HG03460 (cell line): ENCODE results near the gene GPD1L.
"Not testable (repeated sequence)": the region's sequence is repeated elsewhere in the genome, so short reads cannot be mapped to it uniquely, and the experiment has no call there.

Experiments
- ATAC-seq: cut with Tn5 transposase; IDR thresholded peaks from one replicate; pipeline ENCODE4 v1.9.1; 2021; ENCODE audit not compliant: unreplicated experiment

GPD1L gene

GRCh38 chr3:32177702-32178198 is 71.3 kb downstream of the GPD1L start:
- peak; percentile 56 for ATAC-seq

DNA sequence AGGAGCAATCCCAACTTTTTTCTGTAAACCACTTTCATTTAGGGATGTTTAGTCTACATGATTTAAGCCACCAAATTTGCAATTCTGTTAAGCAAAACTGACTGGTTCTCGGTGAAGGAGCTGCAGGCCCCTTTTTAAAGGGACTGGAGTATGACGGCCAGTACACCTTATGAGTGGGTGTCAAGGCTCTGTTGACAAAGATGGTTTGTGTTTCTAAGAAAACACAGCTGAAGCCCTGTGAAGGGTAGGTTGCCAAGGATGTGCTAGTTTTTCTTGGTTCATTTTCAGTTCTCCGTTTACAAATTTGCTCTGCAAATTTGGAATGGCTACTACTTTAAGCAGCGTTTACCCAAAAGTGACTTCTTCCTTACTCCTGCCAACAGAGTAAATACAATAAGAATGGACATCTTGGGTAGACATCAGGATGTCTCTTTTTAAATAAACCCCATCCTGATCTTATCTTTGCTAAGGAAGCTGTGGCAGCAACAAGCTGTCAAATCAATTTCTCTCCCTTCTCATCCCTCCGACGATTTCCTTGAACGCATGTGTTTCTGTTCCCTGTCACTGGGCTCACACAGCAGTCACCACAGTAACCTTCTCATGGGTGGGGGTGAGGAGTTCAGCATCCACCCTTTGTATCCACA is 73.8 kb downstream of the GPD1L start:
- no peak for ATAC-seq

GRCh38 chr3:32181365-32181764 is 74.9 kb downstream of the GPD1L start:
- no peak for ATAC-seq

- ATAC-seq, result no peak
Measured at GRCh38 chr3:32181796-32182195, 75.4 kb downstream of the GPD1L start.

GRCh38 chr3:32184187-32184730 is 77.8 kb downstream of the GPD1L start:
- no peak for ATAC-seq

DNA sequence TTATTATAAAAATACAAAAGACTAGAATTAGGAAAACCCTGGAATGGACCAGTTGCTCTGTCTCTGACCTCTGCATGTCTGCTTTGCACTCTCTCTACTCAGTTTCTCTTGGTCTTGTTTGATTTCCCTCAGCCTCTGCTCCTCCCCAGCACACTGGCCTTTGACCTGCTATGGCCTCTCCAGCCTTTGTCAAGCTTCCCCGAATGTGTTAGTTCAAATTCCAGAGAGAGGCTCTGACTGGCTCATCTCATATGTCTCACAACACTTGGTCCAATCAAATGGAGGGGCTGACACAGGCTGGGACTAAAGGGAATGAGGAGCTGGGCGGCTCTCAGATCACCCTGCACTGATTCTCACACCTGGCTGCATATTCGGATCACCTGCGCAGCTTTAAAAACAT is 79.7 kb downstream of the GPD1L start:
- no peak for ATAC-seq

GRCh38 chr3:32186876-32187275 is 80.5 kb downstream of the GPD1L start:
- ATAC-seq, result no peak

DNA sequence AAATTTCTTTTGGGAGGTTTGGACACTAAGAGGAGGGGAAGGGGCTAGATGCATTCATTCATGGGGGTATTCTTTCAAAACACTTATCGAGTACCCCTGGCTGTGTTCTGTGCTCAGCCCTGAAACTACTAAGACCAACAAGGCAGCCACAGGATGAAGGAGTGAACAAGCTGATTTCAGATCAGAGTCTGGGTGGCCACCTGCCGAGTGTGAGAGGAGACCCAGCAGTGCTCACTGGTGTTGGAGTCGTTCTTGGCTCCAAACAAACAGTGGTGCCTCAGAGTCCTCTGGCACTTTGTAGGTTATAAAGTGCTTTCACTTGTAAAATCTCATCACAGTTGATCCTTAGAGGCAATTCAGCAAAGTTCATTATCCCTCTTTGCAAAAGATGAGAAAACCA is 83.3 kb downstream of the GPD1L start:
- no peak for ATAC-seq

- ATAC-seq, result not testable (repeated sequence)
Measured at GRCh38 chr3:32190556-32190955, 84.1 kb downstream of the GPD1L start.

- no peak for ATAC-seq
Measured at GRCh38 chr3:32193101-32193500, 86.7 kb downstream of the GPD1L start.

GRCh38 chr3:32194653-32195052 is 88.2 kb downstream of the GPD1L start:
- no peak for ATAC-seq

DNA sequence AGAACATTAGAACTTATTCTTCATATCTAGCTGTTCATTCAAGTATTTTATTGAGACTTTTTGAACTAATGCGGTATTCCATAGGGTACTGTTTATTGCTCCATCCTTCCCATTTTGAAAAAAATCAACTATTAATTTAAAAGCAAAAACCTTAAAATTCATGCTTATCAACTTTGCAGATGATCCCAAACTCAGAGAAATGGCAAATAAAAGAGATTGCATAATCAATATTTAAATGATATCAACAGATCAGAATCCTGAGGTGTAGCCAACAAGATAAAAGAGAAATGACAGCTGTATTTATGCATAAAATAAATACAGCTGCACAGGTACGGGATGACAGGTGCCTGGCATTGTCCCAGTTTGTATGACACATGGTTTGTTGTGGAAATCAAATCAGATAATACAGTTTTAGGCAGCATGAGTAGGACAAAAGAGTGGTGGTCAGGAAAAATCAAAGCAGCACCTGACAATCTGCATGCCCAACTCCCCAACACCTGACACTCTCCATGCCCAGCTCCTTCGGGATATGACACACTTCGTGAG is 89.6 kb downstream of the GPD1L start:
- ATAC-seq, result no peak

- no peak for ATAC-seq
Measured at GRCh38 chr3:32197991-32198390, 91.6 kb downstream of the GPD1L start.

DNA sequence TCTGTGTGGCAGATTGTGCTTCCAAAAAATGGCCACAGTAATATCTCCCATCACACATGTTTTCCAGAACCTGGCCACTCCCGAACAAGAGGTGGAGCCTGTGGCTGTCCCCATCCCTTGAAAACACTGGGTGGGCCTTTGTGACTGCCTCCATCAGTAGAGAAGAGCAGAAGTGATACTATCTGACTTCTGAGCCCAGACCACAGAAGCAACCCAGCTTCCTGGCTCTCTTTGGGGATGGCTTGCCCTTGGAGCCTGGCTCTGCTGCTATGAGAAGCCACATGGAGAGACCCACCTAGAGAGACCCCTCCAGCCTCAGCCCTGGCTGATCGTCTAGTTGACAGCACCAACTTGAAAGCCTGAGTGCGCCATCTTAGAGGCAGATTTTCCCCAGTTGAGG is 92.3 kb downstream of the GPD1L start:
- ATAC-seq, result no peak

DNA sequence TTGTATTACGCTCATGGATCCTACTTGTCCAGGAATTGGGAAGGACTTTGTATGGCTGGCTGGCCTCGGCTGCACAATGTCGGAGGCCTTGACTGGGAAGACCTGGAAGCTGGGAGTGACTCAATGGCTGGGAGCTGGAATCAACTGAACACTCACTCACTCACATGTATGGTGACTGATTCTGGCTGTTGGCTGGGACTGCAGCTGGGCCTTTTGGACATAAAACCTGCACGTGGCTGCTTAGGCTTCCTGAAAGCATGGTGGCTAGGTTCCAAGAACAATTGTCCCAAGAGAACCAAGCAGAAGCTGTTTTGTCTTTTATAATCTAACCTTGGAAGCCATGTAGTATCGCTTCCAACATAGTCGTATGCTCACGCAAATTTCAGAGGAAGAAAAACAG is 94.1 kb downstream of the GPD1L start:
- no peak for ATAC-seq

- no peak for ATAC-seq
Measured at GRCh38 chr3:32200992-32201758, 94.8 kb downstream of the GPD1L start.

DNA sequence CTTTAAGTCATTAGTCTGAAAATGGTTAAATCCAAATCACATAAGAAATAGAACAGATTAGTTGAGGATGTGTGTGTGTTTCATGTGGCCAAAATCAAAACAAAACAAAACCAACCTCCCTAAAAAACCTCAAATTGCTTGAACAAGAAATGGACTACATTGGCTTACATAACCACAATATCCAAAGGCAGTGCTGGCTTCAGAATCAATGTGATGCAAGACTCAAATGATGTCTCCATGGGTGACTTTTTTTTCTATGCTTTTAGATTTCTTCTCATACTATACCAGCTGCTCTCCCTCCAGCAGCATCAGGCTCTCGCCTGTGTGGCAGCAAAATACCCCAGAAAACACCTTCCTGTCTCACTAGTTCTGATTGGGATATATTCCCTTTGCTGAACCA is 96.1 kb downstream of the GPD1L start:
- ATAC-seq, result no peak

- no peak for ATAC-seq
Measured at GRCh38 chr3:32203854-32204253, 97.4 kb downstream of the GPD1L start.

DNA sequence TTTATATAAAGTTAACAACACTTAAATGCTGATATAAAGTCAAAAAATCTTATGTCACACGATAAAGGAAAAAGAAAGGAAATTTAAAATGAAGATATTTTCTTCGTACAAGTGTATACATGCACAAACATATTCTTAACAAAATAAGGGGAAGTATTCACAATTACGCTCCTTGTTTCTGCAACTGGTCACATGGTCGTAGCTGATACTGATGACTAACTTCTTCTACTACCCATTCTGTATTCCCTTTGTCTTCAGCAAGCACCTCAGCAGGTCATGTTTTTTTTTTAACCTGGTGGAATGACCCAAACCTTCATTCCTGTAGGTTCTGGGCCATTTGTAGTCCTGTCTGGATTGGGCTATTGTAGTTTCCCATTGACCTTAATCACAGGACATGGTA is 102.0 kb downstream of the GPD1L start:
- ATAC-seq, result no peak

GRCh38 chr3:32215185-32215584 is 108.8 kb downstream of the GPD1L start:
- no peak for ATAC-seq

DNA sequence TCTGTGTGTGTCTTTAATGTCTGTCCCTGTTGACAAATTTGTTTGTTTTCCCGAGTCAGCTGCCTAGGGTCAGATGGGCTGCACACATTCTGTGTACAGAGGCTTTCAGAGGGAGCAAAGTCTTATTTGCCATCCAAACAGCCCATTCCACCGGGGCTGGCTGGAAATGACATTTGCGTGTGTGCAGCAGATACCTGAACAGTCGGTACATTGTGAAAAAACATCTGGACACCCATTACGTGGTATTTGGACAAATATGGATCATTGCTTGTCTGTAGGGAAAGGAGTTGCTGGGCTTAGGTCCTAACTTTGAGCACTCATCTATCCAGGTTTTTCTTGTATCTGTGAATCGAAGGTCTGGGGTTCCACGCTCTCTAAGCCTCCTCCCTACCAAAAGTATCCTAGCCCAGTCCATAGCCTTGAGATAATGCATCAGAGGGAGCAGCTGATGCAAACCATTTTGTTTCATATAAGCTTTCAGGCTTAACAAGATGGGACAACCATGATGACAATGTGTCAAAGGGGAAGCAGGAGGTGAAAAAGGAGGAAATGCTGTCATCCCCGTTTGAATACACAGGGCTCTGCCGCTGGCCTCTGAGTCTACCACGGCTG is 109.9 kb downstream of the GPD1L start:
- no peak for ATAC-seq

GRCh38 chr3:32217339-32217738 is 110.9 kb downstream of the GPD1L start:
- no peak for ATAC-seq
